ENCODE measurements around the gene FAM236A. TPM values are rescaled to one million over a fixed set of nuclear protein-coding genes. Genes with fewer than 3 reads are reported as not detected.

The FAM236A gene
- not detected in 2 replicates for total RNA-seq

GRCh38 chrX:72937906-72938305 is at the start of gene FAM236A:
FAM236A (plus strand) TSS chrX:72938206; CDS start chrX:72938263, 57 bp downstream.

GRCh38 chrX:72912315-72912714 is 25.7 kb upstream of the FAM236A start, which contains the start of gene FAM236C:
FAM236C (plus strand) TSS chrX:72912615; CDS start chrX:72912715, 100 bp downstream.

GRCh38 chrX:72943819-72944169 is 5.8 kb downstream of the FAM236A start, which contains the start of gene DMRTC1:
DMRTC1 (minus strand) TSS chrX:72943837; CDS start chrX:72875694, 68,143 bp downstream.

Other genes with a start within 250 kb of the FAM236A start
- gene PHKA1, start 223.9 kb upstream of the FAM236A start, total RNA-seq: 3.6 and 3.8 TPM in 2 replicates
- gene DMRTC1B, start 161.3 kb upstream of the FAM236A start, total RNA-seq: not detected in 2 replicates
- not detected in 2 replicates for gene FAM236B, start 155.5 kb upstream of the FAM236A start, total RNA-seq
- gene FAM236D, start 130.0 kb upstream of the FAM236A start, total RNA-seq: not detected in 2 replicates
- not detected in 2 replicates for gene FAM236C, start 25.6 kb upstream of the FAM236A start, total RNA-seq
- not detected in 2 replicates for gene DMRTC1, start 5.6 kb downstream of the FAM236A start, total RNA-seq
- gene PABPC1L2B, start 64.7 kb downstream of the FAM236A start, total RNA-seq: not detected in 2 replicates
- gene PABPC1L2A, start 141.3 kb downstream of the FAM236A start, total RNA-seq: not detected in 2 replicates